ENCODE data around the gene ZBTB40. TPM values are rescaled to one million over a fixed set of nuclear protein-coding genes. Genes with fewer than 3 reads are reported as not detected.

The ZBTB40 gene
- total and polyA plus RNA-seq, 9 of the 15 experiments (the other 6 are each of a cell fraction or from before 2014, with no cell fraction given): 2.6 to 26.0 (median 18.8) TPM

DNA sequence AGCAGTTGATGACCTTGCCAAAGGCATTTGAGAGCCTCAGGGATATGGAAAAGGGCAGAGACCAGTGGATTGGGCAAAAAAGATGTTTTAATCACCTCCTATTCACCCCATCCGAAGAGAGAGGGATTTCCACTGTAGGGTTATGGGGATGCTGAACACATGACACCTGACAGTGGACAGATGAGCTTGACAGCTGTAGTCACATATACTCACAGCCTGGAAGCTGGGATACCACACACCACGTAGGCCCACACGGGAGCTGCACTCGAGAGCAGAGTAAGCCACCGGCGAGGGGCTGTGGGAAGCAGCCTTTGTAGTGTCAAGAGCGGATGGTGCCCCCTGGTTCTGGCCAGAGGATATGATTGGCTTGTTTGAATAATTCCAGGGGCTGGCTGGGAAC is 20.0 kb downstream of the ZBTB40 start (continued):
- TF ChIP-seq, protein P1, sequence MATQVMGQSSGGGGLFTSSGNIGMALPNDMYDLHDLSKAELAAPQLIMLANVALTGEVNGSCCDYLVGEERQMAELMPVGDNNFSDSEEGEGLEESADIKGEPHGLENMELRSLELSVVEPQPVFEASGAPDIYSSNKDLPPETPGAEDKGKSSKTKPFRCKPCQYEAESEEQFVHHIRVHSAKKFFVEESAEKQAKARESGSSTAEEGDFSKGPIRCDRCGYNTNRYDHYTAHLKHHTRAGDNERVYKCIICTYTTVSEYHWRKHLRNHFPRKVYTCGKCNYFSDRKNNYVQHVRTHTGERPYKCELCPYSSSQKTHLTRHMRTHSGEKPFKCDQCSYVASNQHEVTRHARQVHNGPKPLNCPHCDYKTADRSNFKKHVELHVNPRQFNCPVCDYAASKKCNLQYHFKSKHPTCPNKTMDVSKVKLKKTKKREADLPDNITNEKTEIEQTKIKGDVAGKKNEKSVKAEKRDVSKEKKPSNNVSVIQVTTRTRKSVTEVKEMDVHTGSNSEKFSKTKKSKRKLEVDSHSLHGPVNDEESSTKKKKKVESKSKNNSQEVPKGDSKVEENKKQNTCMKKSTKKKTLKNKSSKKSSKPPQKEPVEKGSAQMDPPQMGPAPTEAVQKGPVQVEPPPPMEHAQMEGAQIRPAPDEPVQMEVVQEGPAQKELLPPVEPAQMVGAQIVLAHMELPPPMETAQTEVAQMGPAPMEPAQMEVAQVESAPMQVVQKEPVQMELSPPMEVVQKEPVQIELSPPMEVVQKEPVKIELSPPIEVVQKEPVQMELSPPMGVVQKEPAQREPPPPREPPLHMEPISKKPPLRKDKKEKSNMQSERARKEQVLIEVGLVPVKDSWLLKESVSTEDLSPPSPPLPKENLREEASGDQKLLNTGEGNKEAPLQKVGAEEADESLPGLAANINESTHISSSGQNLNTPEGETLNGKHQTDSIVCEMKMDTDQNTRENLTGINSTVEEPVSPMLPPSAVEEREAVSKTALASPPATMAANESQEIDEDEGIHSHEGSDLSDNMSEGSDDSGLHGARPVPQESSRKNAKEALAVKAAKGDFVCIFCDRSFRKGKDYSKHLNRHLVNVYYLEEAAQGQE (IDR thresholded peaks at IDR 0.05; ENCODE audit: borderline replicate concordance): no peak
- TF ChIP-seq, protein P1 (CRISPR knock-in tag; IDR thresholded peaks at IDR 0.05; ENCODE audit: low read depth): no peak
- no peak for TF ChIP-seq ETV6 (IDR thresholded peaks at IDR 0.05; ENCODE audit: borderline replicate concordance in 1 of 2, low read depth in 2 of 2, low read length in 1 of 2)
- TF ChIP-seq ETV6 (CRISPR knock-in tag; IDR thresholded peaks at IDR 0.05; ENCODE audit: borderline replicate concordance): no peak
- no peak for TF ChIP-seq SPI1 (IDR thresholded peaks at IDR 0.05; ENCODE audit: borderline replicate concordance, low read depth, low read length)
- TF ChIP-seq ZNF23 (CRISPR knock-in tag; IDR thresholded peaks at IDR 0.05): no peak
- no peak for TF ChIP-seq SRF (CRISPR knock-in tag; IDR thresholded peaks at IDR 0.05)
- no peak for TF ChIP-seq WHSC1 (IDR thresholded peaks at IDR 0.05; ENCODE audit: low read length)

All from K562 (cell line).